SU-DHL-6 (cell line): ENCODE data around the gene RHOBTB3.

Experiments
- H2AFZ ChIP-seq: fragments of 200-600 bp; sonication (generic); 2 replicates; pipeline ENCODE4 v1.6.1; 2014; ENCODE audit warnings: low read depth, mild to moderate bottlenecking, moderate library complexity, mixed read lengths, antibody characterized with exemption, low read length; ENCODE audit not compliant: severe bottlenecking
- H3F3A ChIP-seq: fragments of 200-600 bp; shearing (Covaris generic); 2 replicates; pipeline ENCODE4 v1.6.0; 2016; ENCODE audit warnings: antibody characterized with exemption, mild to moderate bottlenecking; ENCODE audit not compliant: insufficient read depth
- H3K27ac ChIP-seq: fragments of 200-600 bp; sonication (generic); 2 replicates; pipeline ENCODE4 v1.5.1; 2016; ENCODE audit warnings: low read depth, mild to moderate bottlenecking, low read length, moderate library complexity, mixed read lengths
- H3K27me3 ChIP-seq: fragments of 200-600 bp; sonication (generic), shearing (Covaris generic); 2 replicates; pipeline ENCODE4 v1.6.0; 2014; ENCODE audit warnings: mild to moderate bottlenecking, low read length
- H3K36me3 ChIP-seq: fragments of 200-600 bp; sonication (generic); 2 replicates; pipeline ENCODE4 v1.6.1; 2014; ENCODE audit warnings: mild to moderate bottlenecking, low read length, mixed read lengths
- H3K4me2 ChIP-seq: fragments of 300-600, 200-600 bp; shearing (Covaris generic), sonication (generic); 2 replicates; pipeline ENCODE4 v1.6.0; 2014; ENCODE audit warnings: low read length, low read depth, mild to moderate bottlenecking; ENCODE audit not compliant: poor library complexity, severe bottlenecking
- H3K4me3 ChIP-seq: fragments of 200-600 bp; sonication (generic); 2 replicates; pipeline ENCODE4 v1.5.1; 2014; ENCODE audit warnings: antibody characterized with exemption, low read length, mild to moderate bottlenecking, mixed read lengths; ENCODE audit not compliant: insufficient read depth, poor library complexity, severe bottlenecking
- H3K79me2 ChIP-seq: fragments of 200-600 bp; sonication (generic); 2 replicates; pipeline ENCODE4 v1.6.1; 2014; ENCODE audit warnings: mild to moderate bottlenecking, low read length, moderate library complexity; ENCODE audit not compliant: insufficient read depth
- H3K9ac ChIP-seq: fragments of 200-600 bp; sonication (generic); 2 replicates; pipeline ENCODE4 v1.7.0; 2014; ENCODE audit warnings: mild to moderate bottlenecking, low read length
- H3K9me2 ChIP-seq: fragments of 200-600 bp; sonication (generic); replicated peaks from 2 replicates; pipeline ENCODE4 v1.6.1; 2014; ENCODE audit warnings: low read length; ENCODE audit not compliant: insufficient read depth
- H3K9me3 ChIP-seq: fragments of 200-600 bp; sonication (generic); 2 replicates; pipeline ENCODE4 v1.6.1; 2014; ENCODE audit warnings: low read length, mixed read lengths; ENCODE audit not compliant: insufficient read depth
- H4K20me1 ChIP-seq: fragments of 200-600 bp; sonication (generic); 2 replicates; pipeline ENCODE4 v1.6.1; 2014; ENCODE audit warnings: low read depth, mild to moderate bottlenecking, antibody characterized with exemption, low read length, moderate library complexity, mixed read lengths
- CTCF ChIP-seq: fragments of 200-600 bp; sonication (generic); IDR thresholded peaks from one replicate; pipeline ENCODE4 v1.5.1; 2017; ENCODE audit warnings: antibody characterized with exemption, mild to moderate bottlenecking, low read length, moderate library complexity; ENCODE audit not compliant: insufficient read depth, poor library complexity, severe bottlenecking
- EZH2phosphoT487 ChIP-seq: fragments of 200-600 bp; sonication (generic), shearing (Covaris generic); conservative IDR thresholded peaks from 2 replicates; pipeline ENCODE4 v1.6.1; 2018; ENCODE audit warnings: mild to moderate bottlenecking, antibody characterized with exemption, low read length, moderate library complexity, mixed read lengths

RHOBTB3 gene

GRCh38 chr5:95825495-95825894 lies 94.4 kb downstream of the RHOBTB3 start:
- H3K9me3 ChIP-seq, result no peaks in the 10 kb centered on the region
- H3K9ac ChIP-seq, result no peak overlapping the region
- no peaks in the 10 kb centered on the region for H4K20me1 ChIP-seq
- 0 out of 2 replicates have a peak, but pooled peaks cover 3% of the 10 kb centered on the region for H3F3A ChIP-seq
- H3K36me3 ChIP-seq, result no peaks in the 10 kb centered on the region
- no peaks in the 10 kb centered on the region for H3K27me3 ChIP-seq
- TF ChIP-seq EZH2phosphoT487 (no peak), CTCF (no peak)
- no peak overlapping the region for H3K27ac ChIP-seq
- H3K4me2 ChIP-seq, result no peak overlapping the region
- H3K79me2 ChIP-seq, result no peaks in the 10 kb centered on the region
- no peak overlapping the region for H3K4me3 ChIP-seq
- H3K9me2 ChIP-seq, result no peaks in the 10 kb centered on the region
- H2AFZ ChIP-seq, result no peak overlapping the region

- H3K36me3 ChIP-seq, result no peaks in the 10 kb centered on the region
- no peak overlapping the region for H2AFZ ChIP-seq
- no peaks in the 10 kb centered on the region for H3K9me2 ChIP-seq
- H4K20me1 ChIP-seq, result no peaks in the 10 kb centered on the region
- no peak overlapping the region for H3K9ac ChIP-seq
- no peak overlapping the region for H3K4me2 ChIP-seq
- no peaks in the 10 kb centered on the region for H3K9me3 ChIP-seq
- H3F3A ChIP-seq, result no peaks in the 10 kb centered on the region
- no peaks in the 10 kb centered on the region; the same call in 1 of the 2 replicates for H3K27me3 ChIP-seq
- H3K79me2 ChIP-seq, result no peaks in the 10 kb centered on the region
- TF ChIP-seq CTCF (no peak), EZH2phosphoT487 (no peak)
- no peak overlapping the region for H3K4me3 ChIP-seq
- H3K27ac ChIP-seq, result no peak overlapping the region
Observed at GRCh38 chr5:95826949-95827891, 96.1 kb downstream of the RHOBTB3 start.

GRCh38 chr5:95827892-95828246 lies 96.7 kb downstream of the RHOBTB3 start:
- Histone ChIP-seq H3K4me3 (no peak overlapping the region), H3K9me3 (no peaks in the 10 kb centered on the region), H4K20me1 (no peaks in the 10 kb centered on the region), H3K9ac (no peak overlapping the region), H3K36me3 (no peaks in the 10 kb centered on the region), H3F3A (no peaks in the 10 kb centered on the region), H2AFZ (no peak overlapping the region), H3K79me2 (no peaks in the 10 kb centered on the region), H3K27ac (no peak overlapping the region), H3K9me2 (no peaks in the 10 kb centered on the region), H3K27me3 (no peaks in the 10 kb centered on the region; the same call in 1 of the 2 replicates), H3K4me2 (no peak overlapping the region)
- TF ChIP-seq CTCF, result no peak
- no peak for TF ChIP-seq EZH2phosphoT487
